AG10803 (cell line): Measurements from ENCODE around the gene PCGF1.

Experiments used
- DNase-seq: peaks from one replicate; pipeline ENCODE4 v3.0.0; 2010; ENCODE audit warnings: low read depth
- H3K4me3 ChIP-seq: 2 replicates; pipeline ENCODE4 v1.5.1; 2011; ENCODE audit warnings: mild to moderate bottlenecking, low read length, control low read depth
- TF ChIP-seq, protein P1 (sequence below): conservative IDR thresholded peaks from 2 replicates; pipeline ENCODE4 v1.5.1; 2011; ENCODE audit warnings: mild to moderate bottlenecking, low read length, control low read depth, inconsistent platforms

PCGF1 gene

GRCh38 chr2:74529357-74530238 lies 22.1 kb upstream of the PCGF1 start, which contains the start of the genes AUP1 and HTRA2:
AUP1 (minus strand) TSS chr2:74529706; CDS start chr2:74529629, 77 bp downstream.
HTRA2 (plus strand) TSS chr2:74529933; CDS start chr2:74530007, 74 bp downstream.
- TF ChIP-seq, protein P1, sequence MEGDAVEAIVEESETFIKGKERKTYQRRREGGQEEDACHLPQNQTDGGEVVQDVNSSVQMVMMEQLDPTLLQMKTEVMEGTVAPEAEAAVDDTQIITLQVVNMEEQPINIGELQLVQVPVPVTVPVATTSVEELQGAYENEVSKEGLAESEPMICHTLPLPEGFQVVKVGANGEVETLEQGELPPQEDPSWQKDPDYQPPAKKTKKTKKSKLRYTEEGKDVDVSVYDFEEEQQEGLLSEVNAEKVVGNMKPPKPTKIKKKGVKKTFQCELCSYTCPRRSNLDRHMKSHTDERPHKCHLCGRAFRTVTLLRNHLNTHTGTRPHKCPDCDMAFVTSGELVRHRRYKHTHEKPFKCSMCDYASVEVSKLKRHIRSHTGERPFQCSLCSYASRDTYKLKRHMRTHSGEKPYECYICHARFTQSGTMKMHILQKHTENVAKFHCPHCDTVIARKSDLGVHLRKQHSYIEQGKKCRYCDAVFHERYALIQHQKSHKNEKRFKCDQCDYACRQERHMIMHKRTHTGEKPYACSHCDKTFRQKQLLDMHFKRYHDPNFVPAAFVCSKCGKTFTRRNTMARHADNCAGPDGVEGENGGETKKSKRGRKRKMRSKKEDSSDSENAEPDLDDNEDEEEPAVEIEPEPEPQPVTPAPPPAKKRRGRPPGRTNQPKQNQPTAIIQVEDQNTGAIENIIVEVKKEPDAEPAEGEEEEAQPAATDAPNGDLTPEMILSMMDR = no peak
- peak; percentile 99 for DNase-seq
- H3K4me3 ChIP-seq = peak within 1 kb of the TSS; percentile 99

DNA sequence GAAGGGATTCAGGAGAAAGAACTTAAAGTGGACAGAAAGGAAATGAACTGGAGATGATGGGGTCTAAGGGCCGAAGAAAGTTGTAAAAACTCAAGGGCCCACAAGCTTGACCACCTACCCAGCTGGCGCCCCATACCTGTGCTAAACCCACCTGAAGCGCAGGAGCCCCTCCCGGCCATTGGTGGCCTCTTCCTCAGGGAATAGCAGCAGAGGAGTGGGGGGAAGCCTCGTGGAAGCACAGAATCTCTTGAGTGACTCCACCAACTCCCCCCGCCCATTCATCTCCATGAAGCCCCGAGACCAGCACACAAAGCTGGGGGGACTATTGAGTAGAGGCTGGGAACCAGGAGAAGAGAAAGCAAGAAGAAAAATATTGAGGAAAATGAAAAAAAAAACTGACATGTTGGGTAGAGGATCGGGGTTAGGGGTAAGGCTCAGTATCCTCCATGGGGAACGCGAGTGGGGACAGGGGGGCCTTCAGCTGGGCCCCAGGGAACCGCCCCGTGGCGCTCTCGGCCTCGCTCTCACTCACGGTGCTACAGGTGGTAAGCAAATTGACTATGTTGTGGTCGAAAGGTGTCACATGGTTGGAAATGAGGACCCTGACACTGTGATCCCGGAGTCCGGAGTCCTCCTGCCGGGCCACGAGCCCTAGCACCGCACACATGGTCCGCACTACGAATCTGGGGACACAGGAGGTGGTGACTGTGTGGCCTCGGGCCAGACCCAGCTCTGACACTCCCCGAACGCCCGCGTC lies 21.3 kb upstream of the PCGF1 start:
- TF ChIP-seq, protein P1 = no peak; the same call in 1 of the 2 replicates
- no peak for DNase-seq

GRCh38 chr2:74527741-74528140 lies 20.2 kb upstream of the PCGF1 start:
- H3K4me3 ChIP-seq = no peak overlapping the region
- TF ChIP-seq, protein P1 = no peak
- DNase-seq = no peak

More for the DNA sequence above, 21.3 kb upstream of the PCGF1 start:
- H3K4me3 ChIP-seq = peak overlapping the region; percentile 99

DNA sequence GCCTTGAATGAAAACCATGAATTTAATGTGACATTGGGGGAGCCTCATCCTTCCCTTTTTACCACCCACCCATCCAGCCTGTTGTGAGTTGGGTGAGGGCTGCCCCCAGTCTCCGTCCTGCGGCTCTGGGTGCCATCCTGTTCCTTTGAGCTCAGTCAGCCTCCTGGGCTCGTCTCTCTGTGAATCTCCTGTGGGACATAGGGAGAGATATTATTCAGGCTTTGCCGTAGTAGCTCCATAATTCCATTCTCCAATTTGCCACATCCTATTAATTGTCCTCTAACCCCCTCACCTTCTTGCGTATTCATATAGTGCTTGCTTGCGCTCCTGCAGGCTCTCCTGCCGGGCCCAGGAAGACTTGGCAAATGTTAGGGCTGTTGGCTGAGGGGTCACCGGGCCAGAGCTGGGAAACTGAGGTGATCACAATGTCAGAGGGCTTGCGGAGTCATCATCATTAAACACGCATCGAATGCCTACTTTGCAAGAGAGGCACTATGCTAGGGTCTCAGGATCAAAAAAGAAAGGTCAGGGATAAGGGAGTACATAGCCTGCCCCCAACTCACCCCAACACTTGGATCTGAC lies 19.2 kb upstream of the PCGF1 start:
- no peak overlapping the region for H3K4me3 ChIP-seq
- no peak for DNase-seq
- TF ChIP-seq, protein P1 = no peak

DNA sequence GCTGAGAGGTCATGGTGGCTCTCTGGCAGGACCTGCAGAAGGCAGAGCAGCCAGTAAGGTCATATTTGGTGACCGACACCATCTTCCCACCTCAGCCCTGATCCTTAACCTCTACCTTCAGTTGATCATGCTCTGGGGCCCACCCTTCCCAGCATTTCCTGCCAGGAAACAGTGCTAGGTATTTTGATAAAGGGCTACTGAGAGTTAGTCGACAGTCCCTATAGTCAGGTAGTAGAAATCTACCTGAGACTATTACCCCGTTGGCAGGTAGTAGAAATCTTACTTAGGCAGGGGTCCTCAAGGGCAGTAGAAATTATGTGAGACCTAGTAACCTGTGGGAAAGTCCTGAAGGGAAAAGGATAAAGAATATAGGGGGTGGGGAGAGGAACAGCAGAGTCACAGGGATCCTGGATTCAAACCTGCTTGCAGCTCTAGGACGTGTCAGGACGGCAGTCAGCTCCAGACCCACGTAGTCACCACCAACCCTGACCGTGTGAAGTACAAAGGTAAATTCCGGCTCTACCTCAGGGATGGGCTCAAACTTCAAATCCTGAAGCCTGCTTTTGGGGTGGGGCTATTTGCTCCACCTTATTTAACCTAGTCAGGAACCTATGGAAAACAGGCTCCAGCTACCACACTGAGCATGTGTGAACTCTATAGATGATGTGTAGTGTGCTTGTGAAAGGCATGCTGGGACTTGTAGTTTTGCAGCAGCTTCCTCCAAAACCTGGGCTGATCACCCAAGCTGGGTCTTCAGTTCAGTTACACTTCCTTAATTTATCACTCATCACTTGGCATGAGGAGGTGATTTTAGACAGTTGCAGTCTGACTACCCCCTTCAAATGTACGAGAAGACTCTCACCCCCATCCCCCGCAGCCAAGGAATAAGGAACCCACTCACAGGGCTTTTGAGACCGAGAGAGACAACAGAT lies 18.5 kb upstream of the PCGF1 start, which contains the start of gene DQX1:
Gene DQX1 (minus strand): TSS at position 515 of the 932 bp plus-strand sequence. CDS start 502 bp downstream, at position 13.
- TF ChIP-seq, protein P1 = no peak
- no peak within 1 kb of the TSS for H3K4me3 ChIP-seq
- no peak for DNase-seq
